ENCODE measurements around the gene NME4.

DNA sequence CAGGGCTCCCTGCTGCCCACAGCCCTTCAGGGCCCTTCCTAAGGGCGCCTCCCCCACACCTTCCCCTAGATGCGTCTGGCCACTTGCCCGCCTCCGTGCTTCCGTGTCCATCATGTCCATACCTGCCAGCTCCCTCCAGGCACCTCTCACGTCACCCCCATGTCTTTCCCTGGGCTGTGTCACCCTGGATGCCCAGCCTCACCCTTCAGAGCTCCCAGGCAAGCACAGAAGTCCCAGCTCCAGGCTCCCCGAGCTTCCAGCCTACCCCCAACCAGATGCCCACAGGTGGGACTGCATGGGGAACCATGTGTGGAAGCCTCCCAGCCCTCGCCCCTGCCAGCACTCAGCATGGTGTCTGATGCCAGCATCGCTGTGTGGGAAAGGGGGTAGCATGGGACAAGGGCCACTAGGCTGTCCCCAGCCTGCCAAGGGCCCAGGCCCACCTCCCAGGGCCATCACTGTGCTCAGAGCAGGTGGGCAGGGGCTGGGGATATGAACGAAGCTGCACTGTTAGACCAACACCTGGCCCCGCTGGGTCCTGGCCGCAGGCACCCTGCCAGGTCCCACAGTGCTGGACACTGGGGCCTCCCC lies 42.6 kb upstream of the NME4 start:
- TF ChIP-seq, protein P1, sequence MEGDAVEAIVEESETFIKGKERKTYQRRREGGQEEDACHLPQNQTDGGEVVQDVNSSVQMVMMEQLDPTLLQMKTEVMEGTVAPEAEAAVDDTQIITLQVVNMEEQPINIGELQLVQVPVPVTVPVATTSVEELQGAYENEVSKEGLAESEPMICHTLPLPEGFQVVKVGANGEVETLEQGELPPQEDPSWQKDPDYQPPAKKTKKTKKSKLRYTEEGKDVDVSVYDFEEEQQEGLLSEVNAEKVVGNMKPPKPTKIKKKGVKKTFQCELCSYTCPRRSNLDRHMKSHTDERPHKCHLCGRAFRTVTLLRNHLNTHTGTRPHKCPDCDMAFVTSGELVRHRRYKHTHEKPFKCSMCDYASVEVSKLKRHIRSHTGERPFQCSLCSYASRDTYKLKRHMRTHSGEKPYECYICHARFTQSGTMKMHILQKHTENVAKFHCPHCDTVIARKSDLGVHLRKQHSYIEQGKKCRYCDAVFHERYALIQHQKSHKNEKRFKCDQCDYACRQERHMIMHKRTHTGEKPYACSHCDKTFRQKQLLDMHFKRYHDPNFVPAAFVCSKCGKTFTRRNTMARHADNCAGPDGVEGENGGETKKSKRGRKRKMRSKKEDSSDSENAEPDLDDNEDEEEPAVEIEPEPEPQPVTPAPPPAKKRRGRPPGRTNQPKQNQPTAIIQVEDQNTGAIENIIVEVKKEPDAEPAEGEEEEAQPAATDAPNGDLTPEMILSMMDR (IDR thresholded peaks at IDR 0.05; ENCODE audit: low read depth, low read length): no peak
- TF ChIP-seq EZH2phosphoT487 (IDR thresholded peaks at IDR 0.05; ENCODE audit: low read depth): no peak
